ENCODE results near the gene TMBIM4. TPM values are rescaled to one million over a fixed set of nuclear protein-coding genes. Genes with fewer than 3 reads are reported as not detected.

The TMBIM4 gene
- total RNA-seq, 1 experiment from 2014 or later: 29.8 TPM

- no peak overlapping the region for H3K4me3 Mint-ChIP-seq
- CTCF ChIA-PET: no interaction called here
- no peaks in the 10 kb centered on the region; the same call in 1 of the 2 replicates for H3K9me3 Mint-ChIP-seq
- H3K27ac Mint-ChIP-seq: no peak overlapping the region
- no peak for TF ChIP-seq NFATC4 (CRISPR knock-in tag; IDR thresholded peaks at IDR 0.05)
- TF ChIP-seq, protein P1, sequence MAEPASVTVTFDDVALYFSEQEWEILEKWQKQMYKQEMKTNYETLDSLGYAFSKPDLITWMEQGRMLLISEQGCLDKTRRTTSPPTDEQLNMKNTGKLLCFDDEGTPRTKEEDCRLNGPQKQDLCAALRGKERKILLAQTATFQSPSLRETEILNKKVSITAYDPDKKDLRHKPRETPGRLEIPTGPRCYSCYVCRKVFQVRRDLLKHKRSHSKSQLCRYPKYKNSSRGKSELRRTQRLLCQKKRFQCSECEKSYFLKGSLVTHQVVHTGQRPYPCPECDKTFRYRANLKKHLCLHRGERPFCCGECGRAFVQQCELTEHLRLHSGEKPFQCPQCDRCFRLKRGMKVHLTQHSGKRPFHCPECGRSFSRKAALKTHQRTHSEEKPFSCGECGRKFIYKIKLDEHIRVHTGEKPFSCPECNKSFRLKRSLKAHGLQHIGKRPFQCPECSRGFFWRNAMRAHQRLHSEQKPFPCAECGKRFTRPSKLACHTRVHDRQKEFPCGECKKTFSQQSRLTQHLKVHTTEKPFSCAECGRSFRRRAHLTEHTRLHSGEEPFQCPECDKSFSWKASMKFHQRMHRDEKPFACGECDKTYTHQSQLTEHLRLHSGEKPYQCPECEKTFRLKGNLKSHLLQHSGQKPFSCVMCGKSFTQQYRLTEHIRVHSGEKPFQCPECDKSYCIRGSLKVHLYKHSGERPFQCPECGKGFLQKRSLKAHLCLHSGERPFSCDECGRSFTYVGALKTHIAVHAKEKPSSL (CRISPR knock-in tag; conservative IDR thresholded peaks at IDR 0.05): no peak
- TF ChIP-seq, protein P2, sequence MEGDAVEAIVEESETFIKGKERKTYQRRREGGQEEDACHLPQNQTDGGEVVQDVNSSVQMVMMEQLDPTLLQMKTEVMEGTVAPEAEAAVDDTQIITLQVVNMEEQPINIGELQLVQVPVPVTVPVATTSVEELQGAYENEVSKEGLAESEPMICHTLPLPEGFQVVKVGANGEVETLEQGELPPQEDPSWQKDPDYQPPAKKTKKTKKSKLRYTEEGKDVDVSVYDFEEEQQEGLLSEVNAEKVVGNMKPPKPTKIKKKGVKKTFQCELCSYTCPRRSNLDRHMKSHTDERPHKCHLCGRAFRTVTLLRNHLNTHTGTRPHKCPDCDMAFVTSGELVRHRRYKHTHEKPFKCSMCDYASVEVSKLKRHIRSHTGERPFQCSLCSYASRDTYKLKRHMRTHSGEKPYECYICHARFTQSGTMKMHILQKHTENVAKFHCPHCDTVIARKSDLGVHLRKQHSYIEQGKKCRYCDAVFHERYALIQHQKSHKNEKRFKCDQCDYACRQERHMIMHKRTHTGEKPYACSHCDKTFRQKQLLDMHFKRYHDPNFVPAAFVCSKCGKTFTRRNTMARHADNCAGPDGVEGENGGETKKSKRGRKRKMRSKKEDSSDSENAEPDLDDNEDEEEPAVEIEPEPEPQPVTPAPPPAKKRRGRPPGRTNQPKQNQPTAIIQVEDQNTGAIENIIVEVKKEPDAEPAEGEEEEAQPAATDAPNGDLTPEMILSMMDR (IDR thresholded peaks at IDR 0.05): no peak
- TF ChIP-seq, protein P3, sequence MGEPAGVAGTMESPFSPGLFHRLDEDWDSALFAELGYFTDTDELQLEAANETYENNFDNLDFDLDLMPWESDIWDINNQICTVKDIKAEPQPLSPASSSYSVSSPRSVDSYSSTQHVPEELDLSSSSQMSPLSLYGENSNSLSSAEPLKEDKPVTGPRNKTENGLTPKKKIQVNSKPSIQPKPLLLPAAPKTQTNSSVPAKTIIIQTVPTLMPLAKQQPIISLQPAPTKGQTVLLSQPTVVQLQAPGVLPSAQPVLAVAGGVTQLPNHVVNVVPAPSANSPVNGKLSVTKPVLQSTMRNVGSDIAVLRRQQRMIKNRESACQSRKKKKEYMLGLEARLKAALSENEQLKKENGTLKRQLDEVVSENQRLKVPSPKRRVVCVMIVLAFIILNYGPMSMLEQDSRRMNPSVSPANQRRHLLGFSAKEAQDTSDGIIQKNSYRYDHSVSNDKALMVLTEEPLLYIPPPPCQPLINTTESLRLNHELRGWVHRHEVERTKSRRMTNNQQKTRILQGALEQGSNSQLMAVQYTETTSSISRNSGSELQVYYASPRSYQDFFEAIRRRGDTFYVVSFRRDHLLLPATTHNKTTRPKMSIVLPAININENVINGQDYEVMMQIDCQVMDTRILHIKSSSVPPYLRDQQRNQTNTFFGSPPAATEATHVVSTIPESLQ (CRISPR knock-in tag; IDR thresholded peaks at IDR 0.05): no peak
- no peak for TF ChIP-seq TEAD4 (CRISPR knock-in tag; IDR thresholded peaks at IDR 0.05)
- no peak for TF ChIP-seq SMAD3 (CRISPR knock-in tag; IDR thresholded peaks at IDR 0.05; ENCODE audit: borderline replicate concordance)
- TF ChIP-seq ZBTB21 (CRISPR knock-in tag; IDR thresholded peaks at IDR 0.05; ENCODE audit: borderline replicate concordance): no peak
- H3K36me3 Mint-ChIP-seq: peaks cover 4% of the 10 kb centered on the region
- H3K4me1 Mint-ChIP-seq: peaks cover 7% of the 10 kb centered on the region
- ATAC-seq: no peak
- POLR2A ChIA-PET: no interaction called here
- no peak for DNase-seq (ENCODE audit: low spot score)
- no peaks in the 10 kb centered on the region for H3K27me3 Mint-ChIP-seq (ENCODE audit: low read depth)
These were observed 52.6 kb downstream of the TMBIM4 start for GRCh38 chr12:66117242-66117641.

DNA sequence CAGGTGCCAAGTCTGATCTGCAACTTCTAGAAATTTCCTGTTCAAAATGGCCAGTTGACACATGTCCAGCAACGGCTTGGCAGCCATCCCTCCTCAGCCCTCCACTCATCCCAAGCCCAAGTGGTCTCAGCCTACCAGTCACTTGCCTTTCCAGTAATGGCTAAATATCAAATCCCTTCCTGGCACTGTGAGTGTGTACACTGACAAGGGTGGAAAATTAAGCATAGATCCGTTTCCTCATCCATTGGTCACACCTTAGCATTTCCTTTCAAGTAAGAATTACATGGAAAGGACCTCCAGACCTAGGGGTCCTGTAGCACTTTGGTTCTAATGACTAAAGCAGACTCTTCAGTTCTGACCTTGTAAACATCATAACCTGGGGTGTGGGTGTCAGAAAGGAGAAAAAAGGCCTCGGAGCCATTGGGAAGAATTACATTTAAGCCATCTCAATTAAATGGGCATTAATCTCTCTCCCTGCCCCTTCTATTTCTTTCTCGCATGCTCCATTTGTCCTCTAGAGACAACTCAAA is 54.7 kb downstream of the TMBIM4 start:
- CTCF ChIA-PET: interaction anchor here (0.8 kb wide), 1 partner anchor 514 kb away, joined by 3 read pairs; no protein-coding TSS in a partner anchor
- no peaks in the 10 kb centered on the region; the same call in 1 of the 2 replicates for H3K9me3 Mint-ChIP-seq
- ATAC-seq: no peak

DNA sequence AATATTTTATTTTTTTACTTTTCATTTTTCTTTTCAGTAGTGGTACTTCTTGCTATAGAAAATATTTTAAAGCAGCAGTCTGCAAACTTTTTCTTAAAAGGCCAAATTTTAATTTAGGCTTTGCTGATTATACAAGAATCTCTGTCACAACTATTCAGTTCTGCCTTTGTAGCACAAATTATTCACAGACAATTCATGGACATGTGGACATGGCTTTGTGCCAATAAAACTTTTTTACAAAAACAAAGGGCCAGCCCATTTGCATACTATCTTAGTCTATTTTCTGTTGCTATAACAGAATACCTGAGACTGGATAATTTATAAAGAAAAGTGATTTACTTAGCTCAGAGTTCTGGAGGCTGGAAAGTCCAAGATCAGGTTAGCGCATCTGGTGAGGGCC is 56.3 kb downstream of the TMBIM4 start:
- Mint-ChIP-seq H3K27me3 (ENCODE audit: low read depth) (no peaks in the 10 kb centered on the region), H3K4me3 (no peak overlapping the region), H3K9me3 (no peaks in the 10 kb centered on the region; the same call in 1 of the 2 replicates), H3K27ac (no peak overlapping the region), H3K36me3 (no peaks in the 10 kb centered on the region), H3K4me1 (peaks cover 14% of the 10 kb centered on the region)
- ATAC-seq: no peak
- DNase-seq (ENCODE audit: low spot score): no peak
- POLR2A ChIA-PET: no interaction called here
- CTCF ChIA-PET: no interaction called here
- no peak for TF ChIP-seq ESRRA (CRISPR knock-in tag; IDR thresholded peaks at IDR 0.05; ENCODE audit: borderline replicate concordance)
- TF ChIP-seq ATF1 (CRISPR knock-in tag; IDR thresholded peaks at IDR 0.05): no peak
- no peak for TF ChIP-seq ZBTB21 (CRISPR knock-in tag; IDR thresholded peaks at IDR 0.05; ENCODE audit: borderline replicate concordance)
- TF ChIP-seq, protein P4, sequence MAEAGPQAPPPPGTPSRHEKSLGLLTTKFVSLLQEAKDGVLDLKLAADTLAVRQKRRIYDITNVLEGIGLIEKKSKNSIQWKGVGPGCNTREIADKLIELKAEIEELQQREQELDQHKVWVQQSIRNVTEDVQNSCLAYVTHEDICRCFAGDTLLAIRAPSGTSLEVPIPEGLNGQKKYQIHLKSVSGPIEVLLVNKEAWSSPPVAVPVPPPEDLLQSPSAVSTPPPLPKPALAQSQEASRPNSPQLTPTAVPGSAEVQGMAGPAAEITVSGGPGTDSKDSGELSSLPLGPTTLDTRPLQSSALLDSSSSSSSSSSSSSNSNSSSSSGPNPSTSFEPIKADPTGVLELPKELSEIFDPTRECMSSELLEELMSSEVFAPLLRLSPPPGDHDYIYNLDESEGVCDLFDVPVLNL (CRISPR knock-in tag; IDR thresholded peaks at IDR 0.05; ENCODE audit: borderline replicate concordance, low read depth): no peak
- TF ChIP-seq, protein P5, sequence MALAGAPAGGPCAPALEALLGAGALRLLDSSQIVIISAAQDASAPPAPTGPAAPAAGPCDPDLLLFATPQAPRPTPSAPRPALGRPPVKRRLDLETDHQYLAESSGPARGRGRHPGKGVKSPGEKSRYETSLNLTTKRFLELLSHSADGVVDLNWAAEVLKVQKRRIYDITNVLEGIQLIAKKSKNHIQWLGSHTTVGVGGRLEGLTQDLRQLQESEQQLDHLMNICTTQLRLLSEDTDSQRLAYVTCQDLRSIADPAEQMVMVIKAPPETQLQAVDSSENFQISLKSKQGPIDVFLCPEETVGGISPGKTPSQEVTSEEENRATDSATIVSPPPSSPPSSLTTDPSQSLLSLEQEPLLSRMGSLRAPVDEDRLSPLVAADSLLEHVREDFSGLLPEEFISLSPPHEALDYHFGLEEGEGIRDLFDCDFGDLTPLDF (CRISPR knock-in tag; IDR thresholded peaks at IDR 0.05): no peak
- no peak for TF ChIP-seq SP1 (CRISPR knock-in tag; conservative IDR thresholded peaks at IDR 0.05)
- TF ChIP-seq, protein P3 (CRISPR knock-in tag; IDR thresholded peaks at IDR 0.05): no peak
- TF ChIP-seq, protein P2 (IDR thresholded peaks at IDR 0.05): no peak
- TF ChIP-seq ZNF138 (CRISPR knock-in tag; conservative IDR thresholded peaks at IDR 0.05): no peak

More for the DNA sequence above, 54.7 kb downstream of the TMBIM4 start:
- Mint-ChIP-seq H3K27ac (no peak overlapping the region), H3K4me3 (no peak overlapping the region), H3K27me3 (ENCODE audit: low read depth) (no peaks in the 10 kb centered on the region), H3K36me3 (no peaks in the 10 kb centered on the region), H3K4me1 (peaks cover 10% of the 10 kb centered on the region)
- TF ChIP-seq TEAD4 (CRISPR knock-in tag; IDR thresholded peaks at IDR 0.05) (no peak), EMX1 (CRISPR knock-in tag; IDR thresholded peaks at IDR 0.05) (no peak), JUN (CRISPR knock-in tag; IDR thresholded peaks at IDR 0.05) (no peak), NR3C1 (CRISPR knock-in tag; conservative IDR thresholded peaks at IDR 0.05; ENCODE audit: low read depth) (no peak), ZNF396 (CRISPR knock-in tag; IDR thresholded peaks at IDR 0.05; ENCODE audit: borderline replicate concordance) (no peak), ZNF121 (CRISPR knock-in tag; IDR thresholded peaks at IDR 0.05) (no peak)
- TF ChIP-seq, protein P6, sequence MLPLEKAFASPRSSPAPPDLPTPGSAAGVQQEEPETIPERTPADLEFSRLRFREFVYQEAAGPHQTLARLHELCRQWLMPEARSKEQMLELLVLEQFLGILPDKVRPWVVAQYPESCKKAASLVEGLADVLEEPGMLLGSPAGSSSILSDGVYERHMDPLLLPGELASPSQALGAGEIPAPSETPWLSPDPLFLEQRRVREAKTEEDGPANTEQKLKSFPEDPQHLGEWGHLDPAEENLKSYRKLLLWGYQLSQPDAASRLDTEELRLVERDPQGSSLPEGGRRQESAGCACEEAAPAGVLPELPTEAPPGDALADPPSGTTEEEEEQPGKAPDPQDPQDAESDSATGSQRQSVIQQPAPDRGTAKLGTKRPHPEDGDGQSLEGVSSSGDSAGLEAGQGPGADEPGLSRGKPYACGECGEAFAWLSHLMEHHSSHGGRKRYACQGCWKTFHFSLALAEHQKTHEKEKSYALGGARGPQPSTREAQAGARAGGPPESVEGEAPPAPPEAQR (CRISPR knock-in tag; IDR thresholded peaks at IDR 0.05): no peak
- no peak for DNase-seq (ENCODE audit: low spot score)
- POLR2A ChIA-PET: no interaction called here
